GM12878 (cell line): Measurements from ENCODE around the gene TCF7L1. TPM values are rescaled to one million over a fixed set of nuclear protein-coding genes. Genes with fewer than 3 reads are reported as not detected.

ENCODE experiments used
- ATAC-seq: fragments of 200-7000 bp; cut with Tn5 transposase; 3 replicates; pipeline ENCODE4 v1.9.1; 2020; ENCODE audit warnings: mild to moderate bottlenecking, moderate library complexity
- BruUV-seq: library from RNA; stranded (reverse); fragments of 400-500 nt; replicated peaks from 2 replicates; lab custom pipeline; 2021; lab: Mats Ljungman, UMichigan
- CTCF ChIA-PET: fragments of 300-600 bp; sonication (Branson Sonifier 250); formaldehyde crosslinking; extraction: SDS; loops from one replicate; lab custom pipeline; 2021; ENCODE audit warnings: inconsistent platforms; lab: Yijun Ruan, JAX
- POLR2A ChIA-PET: fragments of 350-600 bp; formaldehyde crosslinking; extraction: SDS; loops from one replicate; lab custom pipeline; 2021; ENCODE audit warnings: inconsistent platforms; lab: Charles Lee
- RAD21 ChIA-PET: fragments of 300-600 bp; sonication (Branson Sonifier 250); formaldehyde crosslinking; loops from one replicate; lab custom pipeline; 2023; ENCODE audit warnings: antibody characterized with exemption; ENCODE audit not compliant: unreplicated experiment; lab: Charles Lee
- SMC1A ChIA-PET: fragments of 300-600 bp; sonication (Branson Sonifier 250); formaldehyde crosslinking; loops from one replicate; lab custom pipeline; 2023; ENCODE audit not compliant: unreplicated experiment, uncharacterized antibody; lab: Charles Lee
- DNase-seq: peaks from one replicate; pipeline ENCODE4 v3.0.0-alpha.2; 2011; ENCODE audit warnings: low read depth, low spot score
- FAIRE-seq: peaks from 3 replicates; lab custom pipeline; 2011; peaks lifted over from hg19 to GRCh38; lab: Jason Lieb, UNC
- H2AFZ ChIP-seq: 2 replicates; pipeline ENCODE4 v1.6.0; 2011; ENCODE audit warnings: low read depth, low read length, control low read depth; ENCODE audit not compliant: control insufficient read depth
- H3K27ac ChIP-seq: 2 replicates; pipeline ENCODE4 v1.5.1; 2011; ENCODE audit warnings: control low read depth; ENCODE audit not compliant: control insufficient read depth, insufficient read depth
- H3K27me3 ChIP-seq, 2 experiments: replicated peaks in 1 of 2; 2 replicates each; pipeline versions ENCODE4 v1.6.0 to v1.6.1; 2011; ENCODE audit warnings: low read length in 1 of 2; ENCODE audit not compliant: control insufficient read depth in 2 of 2, insufficient read depth in 2 of 2
- H3K36me3 ChIP-seq, 2 experiments: 2 replicates each; pipeline ENCODE4 v1.5.1; 2011; ENCODE audit warnings: low read length in 1 of 2; ENCODE audit not compliant: control insufficient read depth in 2 of 2, insufficient read depth in 2 of 2
- H3K4me1 ChIP-seq: 2 replicates; pipeline ENCODE4 v1.6.1; 2011; ENCODE audit warnings: mild to moderate bottlenecking, low read length, moderate library complexity, mixed read lengths; ENCODE audit not compliant: control insufficient read depth, insufficient read depth
- H3K4me2 ChIP-seq: 2 replicates; pipeline ENCODE4 v1.6.0; 2011; ENCODE audit warnings: control low read depth; ENCODE audit not compliant: control insufficient read depth, insufficient read depth
- H3K4me3 ChIP-seq: fragments of 200-600 bp; sonication (generic); 2 replicates; pipeline ENCODE4 v1.5.1; 2016
- H3K79me2 ChIP-seq: 2 replicates; pipeline ENCODE4 v1.6.0; 2011; ENCODE audit warnings: low read length; ENCODE audit not compliant: control insufficient read depth, insufficient read depth
- H3K9ac ChIP-seq: 2 replicates; pipeline ENCODE4 v1.8.0; 2011; ENCODE audit warnings: low read length, control low read depth, mixed read lengths; ENCODE audit not compliant: control insufficient read depth, insufficient read depth
- H3K9me3 ChIP-seq: replicated peaks from 3 replicates; pipeline ENCODE4 v1.5.1; 2011; ENCODE audit warnings: mild to moderate bottlenecking, low read length; ENCODE audit not compliant: control insufficient read depth, insufficient read depth
- H4K20me1 ChIP-seq: 2 replicates; pipeline ENCODE4 v1.6.0; 2011; ENCODE audit not compliant: control insufficient read depth, insufficient read depth
- CBFB ChIP-seq: IDR thresholded peaks from 2 replicates; pipeline ENCODE4 v1.6.1; 2016; ENCODE audit warnings: antibody characterized with exemption, low read depth
- CTCF ChIP-seq, 3 experiments: IDR thresholded peaks in 2 of 3; conservative IDR thresholded peaks in 1 of 3; 2 replicates each; pipeline ENCODE4 v1.5.1; 2011; ENCODE audit warnings: low read depth in 3 of 3, low read length in 3 of 3, mild to moderate bottlenecking in 3 of 3, control low read depth in 2 of 3, moderate library complexity in 2 of 3, inconsistent platforms in 1 of 3, mixed read lengths in 1 of 3; ENCODE audit not compliant: control insufficient read depth in 2 of 3, insufficient read depth in 1 of 3; ENCODE audit errors: extremely low read depth in 1 of 3
- FOS ChIP-seq: IDR thresholded peaks from 3 replicates; pipeline ENCODE4 v1.6.1; 2011; ENCODE audit warnings: borderline replicate concordance; ENCODE audit not compliant: insufficient read length; ENCODE audit errors: extremely low read depth
- HCFC1 ChIP-seq: fragments of 150-350 bp; IDR thresholded peaks from 2 replicates; pipeline ENCODE4 v1.6.1; 2014; ENCODE audit warnings: low read length
- IKZF1 ChIP-seq: fragments of 450-650 bp; conservative IDR thresholded peaks from 2 replicates; pipeline ENCODE4 v1.6.1; 2017; ENCODE audit warnings: antibody characterized with exemption, mild to moderate bottlenecking
- SMAD1 ChIP-seq: fragments of 450-650 bp; IDR thresholded peaks from 2 replicates; pipeline ENCODE4 v1.6.1; 2018; ENCODE audit warnings: mild to moderate bottlenecking, low read depth; ENCODE audit not compliant: partially characterized antibody
- TBL1XR1 ChIP-seq: IDR thresholded peaks from 2 replicates; pipeline ENCODE4 v1.6.1; 2012; ENCODE audit warnings: low read depth, low read length, improper control_type of control experiment
- WGBS: methylation state at CpG from one replicate; pipeline ENCODE4 v1.1.6; 2016; ENCODE audit warnings: low lambda C conversion rate; ENCODE audit not compliant: insufficient replicate concordance, insufficient coverage; ENCODE audit errors: missing lambda C conversion rate; 5-methylcytosine and 5-hydroxymethylcytosine counted together
- in situ Hi-C: fragments of 300-500 bp; cut with MboI; formaldehyde crosslinking; loops from 9 replicates; pipeline ENCODE4 v1.14.3; 2018; ENCODE audit warnings: mixed read lengths
- intact Hi-C: fragments of 100-400 bp; cut with micrococcal nuclease; formaldehyde crosslinking; loops from one replicate; pipeline ENCODE4 v1.14.2; 2022; ENCODE audit not compliant: unreplicated experiment
- polyA plus RNA-seq, 11 experiments: library from polyadenylated mRNA; depleted of rRNA in 4 of 11; unstranded in 6 of 11; stranded (reverse) in 5 of 11; fragments of >200 nt; fragmentation: Nextera tagmentation in 4 of 11; fragmentation: Illumina TruSeq in 1 of 11; extraction: Ambion mirVana in 4 of 11; extraction: Trizol in 1 of 11; gene quantifications; 1 replicate in 1 of 11; 2 replicates in 10 of 11; pipeline versions ENCODE4 v1.2.1 to v1.2.3, GENCODE V29; 2011 to 2016; ENCODE audit warnings: inconsistent platforms in 2 of 11, missing spikeins in 2 of 11, low read depth in 1 of 11
- total RNA-seq, 4 experiments: library from RNA; depleted of rRNA in 3 of 4; stranded (reverse); fragments of >200 nt in 3 of 4; fragmentation: Illumina TruSeq in 1 of 4; extraction: Trizol in 1 of 4; gene quantifications; 2 replicates each; pipeline versions ENCODE4 v1.2.1 to v1.2.3, GENCODE V29; 2013 to 2021

Gene TCF7L1
- total and polyA plus RNA-seq, 10 of the 15 experiments (the other 5 are each of a cell fraction or from before 2014, with no cell fraction given), result 0.03 to 0.11 (median 0.10) TPM; not detected in 7

- H3K4me1 ChIP-seq, result no peaks in the 10 kb centered on the region
- 21% methylated on average over 9 of the region's 9 CpGs for WGBS
- H3K36me3 ChIP-seq, result no peaks in the 10 kb centered on the region
- TF ChIP-seq TBL1XR1 (no peak), HCFC1 (no peak), SMAD1 (no peak), IKZF1 (no peak), FOS (no peak), CTCF (IDR thresholded peaks at IDR 0.05 in 2 of 3, conservative IDR thresholded peaks at IDR 0.05 in 1 of 3; ENCODE audit: control insufficient read depth in 2 of 3, extremely low read depth in 1 of 3, insufficient read depth in 1 of 3, low read depth in 3 of 3, low read length in 3 of 3) (peak; percentile 3 to 27 (median 15); a peak in 2 of 6 replicates), CBFB (no peak)
- no peak for DNase-seq
- no TSS peak for BruUV-seq
- no peak overlapping the region for H3K4me3 ChIP-seq
- ChIA-PET POLR2A (interaction anchor here (0.6 kb wide), 1 partner anchor 19 kb away, joined by 5 read pairs; no protein-coding TSS in a partner anchor), RAD21 (no interaction called here), CTCF (interaction anchor here (1.9 kb wide), 1 partner anchor 24 kb away, joined by 6 read pairs; no protein-coding TSS in a partner anchor), SMC1A (interaction anchor here (1.3 kb wide), 1 partner anchor 289 kb away, joined by 3 read pairs; no protein-coding TSS in a partner anchor)
- no peak overlapping the region for H3K9ac ChIP-seq
- intact Hi-C loops, result loop anchor here (5.0 kb wide), 1 partner anchor 148 kb away; no protein-coding TSS in a partner anchor
- in situ Hi-C loops, result no loop called here
- H3K79me2 ChIP-seq, result no peaks in the 10 kb centered on the region
- ATAC-seq, result peak; percentile 51
- H3K9me3 ChIP-seq, result no peaks in the 10 kb centered on the region
- no peak overlapping the region for H3K4me2 ChIP-seq
- FAIRE-seq, result no peak
- H3K27me3 ChIP-seq, result no peaks in the 10 kb centered on the region
- H4K20me1 ChIP-seq, result no peaks in the 10 kb centered on the region; the same call in 1 of the 2 replicates
- H2AFZ ChIP-seq, result no peak overlapping the region
- H3K27ac ChIP-seq, result no peak overlapping the region
These were observed 81.9 kb downstream of the TCF7L1 start for GRCh38 chr2:85215081-85215447.
